LNCAP (cell line): ENCODE measurements around the gene CCDC149.

Source experiments
- TF ChIP-seq, protein P1 (sequence below): fragments of 450-650 bp; IDR thresholded peaks from 2 replicates; pipeline ENCODE4 v1.5.1; 2017; ENCODE audit warnings: mild to moderate bottlenecking

CCDC149 gene

DNA sequence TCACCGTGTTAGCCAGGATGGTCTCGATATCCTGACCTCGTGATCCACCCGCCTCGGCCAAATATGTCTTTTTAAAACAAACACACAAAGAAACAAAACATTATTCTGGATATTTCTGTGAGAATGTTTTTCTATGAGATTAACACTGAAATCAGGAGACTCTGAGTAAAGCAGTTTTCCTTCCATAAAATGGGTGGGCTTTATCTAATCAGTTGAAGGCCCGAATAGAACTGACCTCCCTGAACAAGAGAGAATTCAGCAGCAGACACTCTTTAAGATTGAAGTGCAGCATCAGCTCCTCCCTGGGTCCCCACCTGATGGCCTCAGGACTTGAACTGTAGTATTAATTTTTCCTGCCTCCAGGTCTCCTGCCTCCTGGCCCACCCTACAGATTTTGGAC, 139.9 kb downstream of the CCDC149 start:
- TF ChIP-seq, protein P1, sequence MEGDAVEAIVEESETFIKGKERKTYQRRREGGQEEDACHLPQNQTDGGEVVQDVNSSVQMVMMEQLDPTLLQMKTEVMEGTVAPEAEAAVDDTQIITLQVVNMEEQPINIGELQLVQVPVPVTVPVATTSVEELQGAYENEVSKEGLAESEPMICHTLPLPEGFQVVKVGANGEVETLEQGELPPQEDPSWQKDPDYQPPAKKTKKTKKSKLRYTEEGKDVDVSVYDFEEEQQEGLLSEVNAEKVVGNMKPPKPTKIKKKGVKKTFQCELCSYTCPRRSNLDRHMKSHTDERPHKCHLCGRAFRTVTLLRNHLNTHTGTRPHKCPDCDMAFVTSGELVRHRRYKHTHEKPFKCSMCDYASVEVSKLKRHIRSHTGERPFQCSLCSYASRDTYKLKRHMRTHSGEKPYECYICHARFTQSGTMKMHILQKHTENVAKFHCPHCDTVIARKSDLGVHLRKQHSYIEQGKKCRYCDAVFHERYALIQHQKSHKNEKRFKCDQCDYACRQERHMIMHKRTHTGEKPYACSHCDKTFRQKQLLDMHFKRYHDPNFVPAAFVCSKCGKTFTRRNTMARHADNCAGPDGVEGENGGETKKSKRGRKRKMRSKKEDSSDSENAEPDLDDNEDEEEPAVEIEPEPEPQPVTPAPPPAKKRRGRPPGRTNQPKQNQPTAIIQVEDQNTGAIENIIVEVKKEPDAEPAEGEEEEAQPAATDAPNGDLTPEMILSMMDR: no peak

DNA sequence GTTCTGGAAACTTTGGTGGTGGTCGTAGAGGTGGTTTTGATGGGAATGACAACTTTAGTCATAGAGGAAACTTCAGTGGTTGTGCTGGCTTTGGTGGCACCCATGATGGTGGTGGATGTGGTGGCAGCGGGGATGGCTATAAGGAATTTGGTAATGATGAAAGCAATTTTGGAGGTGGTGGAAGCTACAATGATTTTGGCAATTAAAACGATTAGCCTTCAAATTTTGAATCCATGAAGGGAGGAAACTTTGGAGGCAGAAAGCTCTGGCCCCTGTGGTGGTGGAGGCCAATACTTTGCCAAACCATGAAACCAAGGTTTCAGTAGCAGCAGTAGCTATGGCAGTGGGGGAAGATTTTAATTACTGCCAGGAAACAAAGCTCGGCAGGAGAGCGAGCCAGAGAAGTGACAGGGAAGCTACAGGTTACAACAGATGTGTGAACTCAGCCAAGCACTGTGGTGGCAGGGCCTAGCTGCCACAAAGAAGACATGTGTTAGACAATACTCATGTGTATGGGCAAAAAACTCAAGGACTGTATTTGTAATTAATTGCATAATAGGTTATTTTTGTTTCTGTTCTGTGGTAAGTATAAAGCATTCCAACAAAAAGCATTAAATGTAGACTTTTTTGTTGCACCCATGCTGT, 140.7 kb downstream of the CCDC149 start:
- TF ChIP-seq, protein P1: no peak

DNA sequence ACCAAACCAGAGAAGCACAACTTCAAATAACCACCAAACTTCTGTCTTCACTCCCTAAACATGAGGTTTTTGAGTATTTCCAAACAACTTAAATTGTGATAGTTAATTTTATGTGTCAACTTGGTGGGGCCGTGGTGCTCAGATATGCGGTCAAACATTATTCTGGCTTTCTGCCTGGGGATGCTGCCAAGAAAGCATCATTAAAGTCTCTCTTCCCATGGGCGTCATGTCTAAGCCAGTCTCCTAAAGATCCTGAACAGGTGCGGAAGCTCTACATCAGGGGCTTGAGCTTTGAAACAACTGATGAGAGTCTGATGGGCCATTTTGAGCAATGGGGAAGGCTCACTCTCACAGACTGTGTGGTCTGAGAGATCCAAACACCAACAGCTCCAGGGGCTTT, 141.6 kb downstream of the CCDC149 start:
- TF ChIP-seq, protein P1: no peak

DNA sequence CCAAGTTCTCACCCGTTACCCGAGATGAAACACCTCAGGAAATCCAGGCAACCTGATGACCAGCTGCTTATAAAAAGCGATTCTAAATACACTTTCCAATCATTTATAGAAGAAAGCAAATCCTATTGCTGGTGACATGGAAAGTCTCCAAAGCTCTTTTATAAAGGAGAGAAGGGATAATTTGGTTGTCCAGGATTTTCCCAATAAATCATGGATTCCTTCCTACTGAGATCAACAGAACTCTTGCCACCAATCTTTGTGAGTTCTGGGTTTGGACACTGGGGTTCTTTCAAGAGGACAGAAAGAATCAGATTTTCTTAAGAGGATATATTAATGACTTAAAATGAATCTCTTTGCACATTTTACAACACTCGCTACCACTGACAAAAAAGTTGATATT, 142.2 kb downstream of the CCDC149 start:
- TF ChIP-seq, protein P1: no peak

DNA sequence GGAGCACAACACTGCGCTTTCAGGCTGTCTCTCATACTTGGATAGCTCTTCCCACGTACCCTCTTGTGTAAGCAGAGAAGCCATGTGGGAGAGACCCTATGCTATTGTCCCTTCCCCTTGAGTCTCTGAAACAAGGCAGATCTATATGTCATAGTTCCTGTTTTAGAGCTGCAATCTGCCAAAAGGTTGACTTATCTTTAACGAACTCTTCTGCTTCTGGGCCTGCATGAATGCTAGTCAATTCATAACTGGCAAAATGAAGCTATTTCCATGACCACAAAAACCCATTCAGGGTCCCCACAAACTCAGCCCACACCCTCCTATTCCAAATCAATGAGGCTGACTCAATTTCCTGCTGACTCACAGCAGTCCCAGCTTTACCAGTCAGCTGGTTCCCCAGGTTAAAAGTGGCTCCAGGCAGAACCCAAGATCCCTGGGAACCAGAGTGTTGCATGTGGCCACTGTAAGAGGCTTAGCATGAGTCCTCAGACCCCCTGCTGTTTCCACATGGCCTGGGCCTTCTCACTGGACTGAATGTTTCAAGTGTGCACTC, 142.7 kb downstream of the CCDC149 start:
- TF ChIP-seq, protein P1: no peak

DNA sequence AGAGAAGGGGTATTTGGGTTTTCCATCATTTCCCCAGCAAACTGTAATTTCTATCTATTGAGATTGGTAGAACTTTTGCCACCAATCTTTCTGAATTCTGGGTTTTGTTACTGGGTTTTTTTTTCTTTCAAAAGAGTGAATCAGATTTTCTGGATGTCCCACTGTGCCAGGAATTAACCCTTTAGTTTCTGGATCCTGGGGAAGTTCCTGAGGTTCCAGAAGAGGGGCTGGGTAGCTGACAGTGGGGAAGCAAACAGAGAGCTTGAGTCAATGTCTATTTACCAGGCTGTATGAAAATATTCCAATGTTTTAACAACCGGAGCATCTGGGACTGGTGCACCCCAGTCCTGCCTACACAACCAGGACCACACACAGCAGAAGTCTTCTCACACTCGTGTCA, 143.3 kb downstream of the CCDC149 start:
- TF ChIP-seq, protein P1: no peak

DNA sequence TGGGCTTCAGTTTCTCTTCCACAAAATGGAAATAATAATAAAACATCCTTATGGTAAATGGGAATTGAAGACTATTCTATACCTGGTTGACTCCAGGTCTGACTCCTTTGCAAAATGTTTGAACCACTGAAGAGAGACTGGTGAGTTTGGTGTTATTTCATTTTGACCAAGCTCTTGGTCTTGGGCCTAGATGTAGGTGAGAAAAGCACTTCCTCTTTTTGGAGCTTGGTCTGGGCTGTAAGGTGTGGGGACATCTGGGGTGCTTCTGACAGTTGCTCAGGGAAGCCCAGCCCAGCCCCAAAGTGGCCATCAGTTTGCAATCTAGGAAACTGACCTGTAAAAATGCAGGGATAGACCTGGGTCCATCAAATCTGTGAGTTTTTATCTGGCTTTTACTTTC, 144.2 kb downstream of the CCDC149 start:
- TF ChIP-seq, protein P1: no peak

DNA sequence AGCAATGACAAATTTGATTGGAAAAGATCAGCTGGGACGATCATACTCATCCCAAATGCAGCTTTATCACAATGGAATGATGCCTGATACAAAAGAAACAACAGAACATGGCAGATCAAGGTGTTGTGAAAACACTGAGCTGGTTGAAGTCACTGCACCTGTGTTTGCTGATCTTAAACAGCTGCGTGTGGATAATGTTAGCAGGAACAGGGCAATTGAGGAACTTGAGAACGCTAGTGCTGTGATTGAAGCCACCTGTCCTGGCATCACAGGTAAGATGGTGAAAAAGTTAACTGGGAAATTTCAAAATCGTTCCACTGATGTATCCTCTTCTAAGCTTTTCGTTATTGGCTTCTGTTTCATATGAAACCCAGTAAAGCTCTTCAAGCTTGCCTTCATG, 144.8 kb downstream of the CCDC149 start:
- TF ChIP-seq, protein P1: no peak
